Gastroesophageal sphincter (tissue), 3 donors: Measurements from ENCODE around the gene C2CD2.

Source experiments
- EP300 ChIP-seq: sonication (generic); formaldehyde crosslinking; IDR thresholded peaks from one replicate; pipeline ENCODE4 v1.6.1; 2017; ENCODE audit warnings: antibody characterized with exemption, mild to moderate bottlenecking
- POLR2A ChIP-seq, 2 donors: fragments of 450-650 bp; IDR thresholded peaks; one replicate each; pipeline ENCODE4 v1.6.1; 2017; ENCODE audit warnings: antibody characterized with exemption in 2 of 2, mild to moderate bottlenecking in 2 of 2, moderate library complexity in 1 of 2
- POLR2AphosphoS5 ChIP-seq: sonication (generic); formaldehyde crosslinking; IDR thresholded peaks from one replicate; pipeline ENCODE4 v1.6.1; 2017; ENCODE audit warnings: antibody characterized with exemption
- TF ChIP-seq, protein P1 (sequence below), 4 experiments: fragments of 200-600 bp in 2 of 4; fragments of 450-650 bp in 2 of 4; sonication (generic) in 1 of 4; IDR thresholded peaks; one replicate each; pipeline ENCODE4 v1.5.1; 2017 to 2019; ENCODE audit warnings: antibody characterized with exemption in 4 of 4, mild to moderate bottlenecking in 2 of 4, moderate library complexity in 2 of 4

DNA sequence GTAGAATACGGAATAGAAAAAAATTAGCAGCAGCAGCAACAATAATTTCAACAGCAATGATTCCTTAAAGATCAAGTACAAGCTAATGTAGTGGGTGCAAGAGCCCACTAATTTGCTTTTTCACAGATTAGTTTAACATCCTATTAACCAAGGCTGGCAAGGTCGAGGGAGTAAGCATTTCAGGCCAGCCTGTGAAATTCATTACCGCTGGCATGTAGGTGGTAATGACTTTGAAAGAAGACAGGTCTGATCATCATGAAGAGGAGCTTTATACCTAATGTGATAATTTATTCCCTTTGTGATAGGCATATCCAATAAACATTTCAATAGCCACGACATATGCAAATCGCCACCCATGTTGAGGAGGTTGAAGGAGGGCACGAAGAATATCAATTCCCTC, 63.5 kb downstream of the C2CD2 start:
- TF ChIP-seq, protein P1, sequence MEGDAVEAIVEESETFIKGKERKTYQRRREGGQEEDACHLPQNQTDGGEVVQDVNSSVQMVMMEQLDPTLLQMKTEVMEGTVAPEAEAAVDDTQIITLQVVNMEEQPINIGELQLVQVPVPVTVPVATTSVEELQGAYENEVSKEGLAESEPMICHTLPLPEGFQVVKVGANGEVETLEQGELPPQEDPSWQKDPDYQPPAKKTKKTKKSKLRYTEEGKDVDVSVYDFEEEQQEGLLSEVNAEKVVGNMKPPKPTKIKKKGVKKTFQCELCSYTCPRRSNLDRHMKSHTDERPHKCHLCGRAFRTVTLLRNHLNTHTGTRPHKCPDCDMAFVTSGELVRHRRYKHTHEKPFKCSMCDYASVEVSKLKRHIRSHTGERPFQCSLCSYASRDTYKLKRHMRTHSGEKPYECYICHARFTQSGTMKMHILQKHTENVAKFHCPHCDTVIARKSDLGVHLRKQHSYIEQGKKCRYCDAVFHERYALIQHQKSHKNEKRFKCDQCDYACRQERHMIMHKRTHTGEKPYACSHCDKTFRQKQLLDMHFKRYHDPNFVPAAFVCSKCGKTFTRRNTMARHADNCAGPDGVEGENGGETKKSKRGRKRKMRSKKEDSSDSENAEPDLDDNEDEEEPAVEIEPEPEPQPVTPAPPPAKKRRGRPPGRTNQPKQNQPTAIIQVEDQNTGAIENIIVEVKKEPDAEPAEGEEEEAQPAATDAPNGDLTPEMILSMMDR (IDR thresholded peaks at IDR 0.05) = no peak
- TF ChIP-seq POLR2AphosphoS5 (no peak), POLR2A (IDR thresholded peaks at IDR 0.05) (no peak), EP300 (no peak)
